GM21529 (cell line): ENCODE measurements around the gene VPS33A.
"Not testable (repeated sequence)": the region's sequence is repeated elsewhere in the genome, so short reads cannot be mapped to it uniquely, and the experiment has no call there.

Experiments
- ATAC-seq: cut with Tn5 transposase; IDR thresholded peaks from one replicate; pipeline ENCODE4 v1.9.1; 2021; ENCODE audit not compliant: unreplicated experiment

VPS33A gene

DNA sequence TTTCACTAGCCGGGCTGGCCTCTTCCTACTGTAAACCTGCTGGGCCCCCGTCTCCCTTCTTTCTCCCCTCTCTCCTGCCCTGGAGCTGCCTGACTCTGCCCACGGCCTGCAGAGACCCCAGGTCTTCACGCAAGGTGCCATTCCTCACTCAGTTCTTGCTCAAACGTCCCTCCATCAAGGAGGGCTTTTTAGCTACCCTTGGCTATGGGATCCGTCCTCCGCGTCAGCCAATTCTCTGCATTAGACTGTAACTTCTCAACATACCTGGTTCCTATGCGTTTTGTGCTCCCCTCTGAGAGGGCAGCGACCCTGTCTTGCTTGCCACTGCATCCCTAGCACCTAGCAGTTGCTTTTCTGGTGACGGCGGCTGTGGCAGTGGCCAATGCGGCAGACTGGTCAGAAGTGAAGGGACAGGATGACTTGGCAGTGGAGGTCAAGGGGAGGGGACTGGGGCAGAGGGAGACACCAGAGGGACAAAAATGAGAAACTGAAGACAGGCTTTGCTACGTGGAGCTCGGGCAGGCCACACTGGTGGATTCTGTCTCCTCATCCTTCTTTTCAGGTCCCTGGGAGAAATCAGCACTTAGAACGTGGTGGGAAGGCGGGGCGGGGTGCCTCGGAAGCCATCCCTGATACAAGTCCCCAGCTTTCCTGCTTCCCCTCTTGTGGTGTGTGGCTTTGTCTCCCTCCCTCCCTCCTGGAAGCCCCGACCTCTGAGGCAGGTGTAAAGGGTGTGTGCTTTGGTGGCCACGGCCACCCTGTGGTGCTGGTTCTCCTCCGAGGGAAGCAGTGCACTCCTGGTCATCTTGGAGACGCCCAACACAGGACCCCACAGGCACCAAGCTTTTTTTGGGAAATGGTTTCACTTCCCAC lies 61.0 kb downstream of the VPS33A start:
- ATAC-seq: no peak

DNA sequence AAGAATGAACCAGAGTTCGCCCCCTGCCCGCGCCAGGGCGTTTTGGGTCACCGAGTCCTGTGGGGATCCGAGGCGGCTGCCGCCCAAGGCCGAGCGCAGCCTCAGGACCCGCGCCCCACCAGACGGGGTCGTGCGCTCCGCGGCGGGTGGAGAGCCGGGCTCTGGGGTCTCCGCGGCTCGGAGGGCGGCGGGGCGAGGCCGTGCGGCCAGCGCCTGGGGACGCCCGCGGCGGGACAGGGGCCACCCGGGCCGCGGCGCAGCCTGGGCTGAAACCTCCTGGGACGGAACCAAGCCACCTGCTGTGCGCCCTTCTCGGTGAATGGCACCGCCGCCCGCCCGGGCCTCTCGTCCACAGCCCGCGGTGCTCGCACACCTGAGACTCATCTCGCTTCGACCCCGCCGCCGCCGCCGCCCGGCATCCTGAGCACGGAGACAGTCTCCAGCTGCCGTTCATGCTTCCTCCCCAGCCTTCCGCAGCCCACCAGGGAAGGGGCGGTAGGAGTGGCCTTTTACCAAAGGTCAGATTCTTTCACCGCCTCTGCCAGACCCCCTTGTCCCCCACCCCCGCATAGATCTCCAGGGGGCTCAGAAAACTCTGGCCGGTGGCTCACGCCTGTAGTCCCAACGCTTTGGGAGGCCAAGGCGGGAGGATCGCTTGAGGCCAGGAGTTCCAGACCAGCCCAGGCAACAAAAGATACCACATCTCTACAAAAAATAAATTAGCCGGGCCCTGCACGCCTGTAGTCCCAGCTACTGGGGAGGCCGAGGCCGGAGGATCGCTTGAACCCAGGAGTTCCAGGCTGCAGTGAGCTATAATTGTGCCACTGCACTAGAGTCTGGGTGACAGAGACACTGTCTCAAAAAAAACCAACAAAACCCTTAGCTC lies 61.9 kb downstream of the VPS33A start:
- no peak for ATAC-seq

DNA sequence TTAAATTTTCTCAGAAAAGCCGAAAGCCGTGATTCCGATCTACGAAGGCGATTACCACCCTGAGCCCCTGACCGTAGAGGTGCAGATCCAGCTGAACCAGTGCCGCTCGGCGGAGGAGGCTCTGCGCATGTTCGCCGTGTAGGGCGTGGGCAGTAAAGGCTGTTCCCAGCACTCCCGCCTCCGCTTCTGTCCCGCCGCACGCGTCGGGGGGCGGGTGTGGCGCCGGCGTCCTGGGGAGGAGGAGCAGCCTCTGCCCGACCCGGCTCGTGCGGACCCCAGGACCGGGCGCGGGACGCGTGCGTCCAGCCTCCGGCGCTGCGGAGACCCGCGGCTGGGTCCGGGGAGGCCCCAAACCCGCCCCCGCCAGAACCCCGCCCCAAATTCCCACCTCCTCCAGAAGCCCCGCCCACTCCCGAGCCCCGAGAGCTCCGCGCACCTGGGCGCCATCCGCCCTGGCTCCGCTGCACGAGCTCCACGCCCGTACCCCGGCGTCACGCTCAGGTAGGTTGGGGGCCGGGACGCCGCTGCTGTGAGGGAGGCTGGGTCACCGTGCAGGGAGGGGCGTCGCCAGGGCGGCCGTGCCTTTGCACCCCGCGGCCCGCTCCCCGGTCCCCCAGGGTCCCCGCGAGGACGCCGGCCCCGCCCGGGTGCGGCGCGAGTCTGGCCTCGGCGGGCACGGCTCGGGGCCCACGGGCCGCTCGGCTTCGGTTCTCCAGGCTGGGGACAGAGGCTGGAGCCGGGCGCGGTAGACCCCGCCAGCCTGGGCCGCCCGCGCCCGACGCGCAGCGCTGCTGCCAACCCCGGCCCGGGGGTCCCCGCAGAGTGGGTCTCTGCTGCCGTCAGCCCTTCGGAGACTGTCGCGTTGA lies 62.8 kb downstream of the VPS33A start, which contains the start of gene B3GNT4:
Gene B3GNT4 (plus strand): TSS at position 409 of the 866 bp plus-strand sequence. CDS start 910 bp downstream, outside the sequence.
- ATAC-seq: no peak

DNA sequence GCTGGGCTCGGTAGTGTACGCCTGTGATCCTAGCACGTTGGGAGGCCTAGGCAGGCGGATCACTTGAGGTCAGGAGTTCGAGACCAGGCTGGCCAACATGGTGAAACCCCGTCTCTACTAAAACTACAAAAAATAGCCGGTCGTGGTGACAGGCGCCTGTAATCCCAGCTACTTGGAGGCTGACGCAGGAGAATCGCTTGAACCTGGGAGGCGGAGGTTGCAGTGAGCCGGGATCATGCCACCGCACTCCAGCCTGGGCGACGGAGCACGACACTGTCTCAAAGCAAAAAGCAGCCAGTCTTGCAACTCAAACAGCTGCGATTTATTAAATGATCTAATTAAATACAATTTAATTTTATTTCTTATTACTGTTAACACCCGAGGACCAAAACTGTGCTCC lies 63.5 kb downstream of the VPS33A start:
- ATAC-seq: not testable (repeated sequence)

DNA sequence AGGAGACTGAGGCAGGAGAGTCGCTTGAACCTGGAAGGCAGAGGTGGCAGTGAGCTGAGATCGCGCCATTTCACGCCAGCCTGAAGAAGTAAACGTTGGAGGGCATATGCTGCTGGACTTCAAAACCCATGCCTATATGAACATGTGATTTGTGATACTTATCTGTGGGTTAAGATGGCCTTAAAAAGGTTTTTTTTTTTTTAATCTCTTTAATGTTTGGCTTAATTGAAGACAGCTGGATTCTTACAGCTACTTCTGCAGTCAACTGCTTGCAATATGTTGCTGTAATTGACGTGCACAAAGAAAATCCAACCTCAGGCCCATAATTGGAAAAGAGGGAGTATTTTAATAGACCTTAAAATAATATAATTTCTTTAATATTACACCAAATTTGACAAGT lies 64.3 kb downstream of the VPS33A start:
- ATAC-seq: no peak

DNA sequence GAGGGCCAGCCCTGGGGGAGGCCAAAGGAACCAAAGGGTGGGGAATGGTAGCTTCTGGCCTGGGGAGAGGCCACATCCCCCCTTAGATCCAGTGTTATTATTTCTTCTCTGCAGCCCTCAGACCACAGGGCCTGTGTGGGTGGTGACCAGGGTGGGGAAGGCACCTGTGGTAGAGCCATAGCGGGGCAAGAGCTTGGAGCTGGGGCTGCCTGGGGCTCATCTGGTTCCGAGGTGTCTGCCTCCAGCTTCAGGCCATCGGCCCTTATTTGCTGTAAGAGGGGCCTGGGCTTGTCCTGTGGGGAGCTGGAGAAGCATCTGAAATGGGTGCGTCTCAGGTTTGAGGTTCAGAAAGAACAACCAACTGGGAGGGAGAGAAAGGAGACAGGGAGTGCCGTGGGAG lies 64.9 kb downstream of the VPS33A start:
- no peak for ATAC-seq

DNA sequence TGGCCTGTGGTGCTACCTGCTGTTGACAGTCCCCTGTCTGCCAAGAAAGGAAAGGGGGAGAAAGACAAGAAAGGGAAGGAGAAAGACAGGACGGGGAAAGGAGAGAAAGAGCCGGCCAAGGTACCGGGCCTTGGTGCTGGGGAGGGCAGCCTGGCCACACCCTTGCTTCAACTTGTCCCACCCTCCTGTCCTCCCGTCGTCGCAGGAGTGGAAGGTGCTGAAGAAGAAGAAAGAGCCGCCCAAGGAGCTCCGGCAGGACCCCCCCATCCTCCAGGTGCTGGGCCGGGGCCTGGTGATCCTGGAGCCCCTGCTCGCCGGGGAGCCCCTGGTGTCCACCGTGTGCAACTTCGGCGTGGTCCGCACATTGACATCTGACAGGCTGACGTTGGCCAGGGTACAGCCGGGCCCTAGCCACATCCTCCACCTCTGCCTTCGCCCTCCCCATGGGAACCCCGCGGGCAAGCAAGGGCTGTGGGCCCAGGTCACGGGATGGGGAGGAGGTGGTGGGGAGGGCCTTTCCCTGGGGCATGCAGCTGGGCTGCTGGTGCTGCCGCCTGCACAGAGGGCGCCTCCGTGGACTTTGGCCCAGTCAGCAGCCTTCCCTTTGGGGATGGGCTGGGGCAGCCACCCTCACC lies 65.6 kb downstream of the VPS33A start:
- no peak for ATAC-seq

DNA sequence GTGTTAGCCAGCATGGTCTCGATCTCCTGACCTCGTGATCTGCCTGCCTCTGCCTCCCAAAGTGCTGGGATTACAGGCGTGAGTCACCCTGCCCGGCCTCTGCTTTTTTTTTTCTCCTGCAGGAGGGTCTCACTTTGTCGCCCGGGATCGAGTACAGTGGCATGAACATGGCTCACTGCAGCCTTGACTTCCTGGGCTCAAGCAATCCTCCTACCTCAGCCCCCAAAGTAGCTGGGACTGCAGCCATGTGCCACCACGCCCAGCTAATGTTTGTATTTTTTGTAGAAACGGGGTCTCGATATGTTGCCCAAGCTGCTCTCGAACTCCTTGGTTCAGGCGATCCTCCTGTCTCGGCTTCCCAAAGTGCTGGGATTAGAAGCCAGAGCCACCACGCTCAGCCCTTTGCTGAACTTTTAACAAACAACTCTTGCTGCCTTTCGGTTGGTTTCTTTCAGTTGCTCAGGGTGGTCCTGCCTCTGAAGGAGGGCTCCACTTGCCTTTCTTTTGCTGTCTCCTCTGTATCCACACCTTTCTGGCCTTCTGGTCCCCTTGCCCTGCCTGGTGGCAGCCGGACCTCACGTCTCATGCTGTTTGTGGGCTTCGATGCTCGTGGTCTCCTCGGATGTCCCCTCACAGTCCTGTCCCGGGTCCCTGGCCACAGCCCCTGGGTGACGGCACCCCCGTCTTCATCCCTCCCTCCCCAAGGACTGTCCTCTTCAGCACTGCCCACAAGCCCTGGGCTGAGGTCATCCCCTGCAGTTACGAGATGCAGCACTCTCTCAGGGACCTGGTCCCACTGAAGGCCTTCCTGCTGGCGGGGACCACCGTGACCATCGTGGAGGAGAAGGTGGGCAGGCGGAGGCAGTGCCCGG lies 66.6 kb downstream of the VPS33A start:
- no peak for ATAC-seq

DNA sequence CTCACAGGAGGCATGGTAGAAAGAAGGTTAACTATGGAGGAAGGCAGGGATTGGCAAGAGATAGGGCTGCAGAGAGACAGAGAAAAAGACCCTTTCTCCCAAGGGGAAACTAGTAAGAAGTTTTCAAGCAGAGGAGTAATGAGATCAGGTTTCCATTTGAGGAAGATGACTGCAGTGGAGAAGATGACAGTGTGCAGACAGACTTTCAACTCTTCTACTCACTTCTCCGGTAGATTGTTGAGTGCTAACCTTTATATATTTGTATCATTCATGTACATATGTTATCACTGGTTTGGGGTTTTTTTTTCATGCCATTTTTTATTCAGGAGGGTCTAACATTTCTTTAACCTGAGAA lies 68.7 kb downstream of the VPS33A start:
- no peak for ATAC-seq

DNA sequence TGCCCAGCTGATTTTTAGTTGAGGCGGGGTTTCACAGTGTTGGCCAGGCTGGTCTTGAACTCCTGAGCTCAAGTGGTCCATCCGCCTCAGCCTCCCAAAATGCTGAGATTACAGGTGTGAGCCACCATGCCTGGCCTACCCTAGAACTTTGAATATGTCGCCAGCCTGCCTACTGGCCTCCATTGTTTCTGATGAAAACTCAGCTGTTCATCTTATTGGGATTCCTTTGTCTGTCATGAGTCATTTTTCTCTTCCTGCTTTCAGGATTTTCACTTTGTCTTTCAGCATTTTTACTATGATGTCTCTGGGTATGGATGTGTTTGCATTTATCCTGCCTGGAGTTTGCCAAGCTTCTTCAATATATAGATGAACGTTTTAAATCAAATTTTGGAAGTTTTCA lies 70.9 kb downstream of the VPS33A start:
- no peak for ATAC-seq

DNA sequence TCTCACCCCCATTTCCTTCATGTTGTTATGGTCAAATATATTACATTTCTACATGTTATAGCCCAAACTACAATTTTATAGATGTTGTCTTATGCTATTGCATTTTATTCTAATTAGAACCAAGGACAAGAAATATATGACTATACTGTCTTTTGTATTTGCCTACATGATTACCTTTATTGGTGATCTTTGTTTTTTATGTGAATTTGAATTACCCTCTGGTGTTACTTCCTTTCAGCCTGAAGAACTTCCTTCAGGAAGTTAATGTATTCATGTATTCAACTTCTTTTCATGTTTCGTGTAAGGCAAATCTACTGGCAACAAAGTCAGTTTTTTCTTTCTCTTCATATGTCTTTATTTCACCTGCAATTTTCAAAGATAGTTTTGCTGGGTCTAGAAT lies 71.5 kb downstream of the VPS33A start:
- ATAC-seq: no peak

DNA sequence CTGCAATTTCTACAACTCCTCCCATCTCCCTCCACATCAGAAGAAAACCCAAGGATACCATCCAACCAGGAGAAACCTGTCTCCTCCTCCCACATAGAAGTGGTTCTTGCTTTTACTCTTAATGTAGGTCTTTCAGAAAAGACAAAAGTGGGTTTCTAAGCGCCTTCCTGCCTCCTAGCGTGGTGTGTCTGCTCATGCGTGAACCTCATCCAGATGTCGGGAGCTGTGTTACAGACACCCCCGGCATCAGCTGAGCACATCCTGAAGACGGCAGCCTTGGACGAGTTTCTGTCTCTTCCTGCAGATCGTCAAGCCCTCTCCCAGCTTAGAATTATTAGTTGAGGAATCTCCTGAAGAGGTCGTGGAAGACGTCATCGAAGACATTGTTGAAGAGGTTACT lies 73.9 kb downstream of the VPS33A start:
- ATAC-seq: no peak

DNA sequence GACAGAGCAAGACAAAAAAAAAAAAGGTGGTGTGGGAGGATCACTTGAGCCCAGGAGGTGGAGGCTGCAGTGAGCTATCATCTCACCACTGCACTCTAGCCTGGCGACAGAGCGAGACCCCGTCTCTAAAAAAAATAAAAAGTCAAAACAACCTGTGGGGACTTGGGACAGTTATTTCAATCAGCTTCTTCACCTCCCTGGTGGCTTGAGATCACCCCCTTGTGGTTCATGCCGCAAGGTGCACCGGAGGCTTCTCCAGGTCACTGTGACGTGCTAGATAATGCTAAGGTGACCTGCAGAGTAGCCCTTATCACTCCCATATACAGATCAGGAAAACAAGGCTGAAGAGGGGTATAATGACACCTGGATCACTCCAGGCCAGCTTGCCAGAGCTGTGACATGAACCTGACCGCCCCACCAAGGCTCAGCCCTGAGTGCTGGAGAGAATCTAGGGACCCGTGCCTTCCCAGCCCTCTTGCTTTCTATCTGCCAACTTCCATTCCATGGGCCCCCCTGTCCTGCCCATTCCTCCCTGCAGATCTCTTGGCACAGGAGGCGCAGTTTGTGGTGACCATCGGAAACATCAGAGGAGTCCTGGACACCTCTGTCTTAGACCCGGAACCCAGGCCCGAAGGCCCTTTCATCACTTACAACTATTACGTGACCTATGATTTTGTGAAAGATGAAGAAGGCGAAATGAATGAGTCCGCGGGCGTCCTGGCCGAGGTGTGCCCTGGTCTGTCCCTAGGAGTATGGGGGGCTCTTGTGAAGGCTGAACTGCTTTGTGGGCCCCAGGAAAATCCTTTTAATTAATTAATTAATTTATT lies 75.2 kb downstream of the VPS33A start:
- no peak for ATAC-seq

DNA sequence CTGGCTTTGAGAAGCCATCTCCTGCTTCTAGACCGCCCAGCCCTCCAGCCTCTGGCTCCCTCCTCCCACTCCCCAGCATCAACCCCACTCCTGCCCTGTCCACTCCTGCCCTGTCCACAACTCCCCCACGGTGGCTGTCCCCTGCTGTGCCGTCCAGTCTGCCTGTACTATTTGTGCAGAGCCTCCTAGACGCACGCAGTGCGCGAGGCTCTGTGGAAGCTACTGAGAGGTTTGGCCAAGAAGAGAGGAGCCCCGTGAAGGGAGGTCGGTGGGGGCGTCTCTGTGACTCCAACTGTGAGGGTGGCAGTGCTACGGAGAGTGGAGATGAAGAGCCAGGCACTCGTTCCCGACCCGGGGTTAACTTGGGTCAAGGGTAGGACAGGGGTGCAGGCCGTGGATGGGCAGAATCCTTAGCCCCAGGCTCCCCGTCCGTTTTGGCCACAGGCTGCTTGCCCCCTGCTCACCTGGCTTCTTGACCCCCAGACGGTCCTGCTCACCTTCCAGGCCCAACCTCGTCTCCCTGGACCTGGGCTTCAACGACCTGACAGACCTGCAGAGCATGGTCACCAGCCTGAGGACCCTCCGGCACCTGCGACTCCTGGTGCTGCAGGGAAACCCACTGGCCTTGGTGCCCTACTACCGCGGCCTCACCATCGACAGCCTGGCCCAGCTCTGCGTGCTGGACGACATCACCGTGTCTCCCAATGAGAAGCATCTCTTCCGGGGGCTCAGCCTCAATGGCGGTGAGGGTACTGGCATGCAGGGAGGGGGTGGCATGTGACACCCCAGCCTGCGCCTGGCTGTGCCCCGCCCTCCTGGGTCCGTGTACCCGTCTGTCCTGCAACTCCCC lies 76.4 kb downstream of the VPS33A start:
- no peak for ATAC-seq

DNA sequence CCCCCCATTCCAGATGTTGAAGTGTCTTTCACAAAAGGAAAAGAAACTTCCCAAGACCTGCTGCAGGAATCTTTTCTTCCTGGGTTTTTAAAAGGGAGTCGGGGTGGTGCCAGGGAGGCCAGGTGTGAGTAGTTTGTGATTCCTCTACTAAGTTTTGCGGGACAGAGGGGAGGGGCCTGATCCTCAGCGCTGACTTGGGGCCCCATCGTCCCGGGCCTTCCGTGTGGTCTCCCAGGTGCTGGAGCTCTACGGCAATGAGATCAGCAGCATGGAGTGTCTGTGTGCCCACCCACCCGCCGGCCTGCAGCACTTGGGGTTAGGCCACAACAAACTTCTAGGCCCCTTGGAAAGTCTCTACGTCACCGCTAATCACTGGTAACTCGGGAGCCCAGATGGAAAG lies 78.8 kb downstream of the VPS33A start:
- no peak for ATAC-seq

DNA sequence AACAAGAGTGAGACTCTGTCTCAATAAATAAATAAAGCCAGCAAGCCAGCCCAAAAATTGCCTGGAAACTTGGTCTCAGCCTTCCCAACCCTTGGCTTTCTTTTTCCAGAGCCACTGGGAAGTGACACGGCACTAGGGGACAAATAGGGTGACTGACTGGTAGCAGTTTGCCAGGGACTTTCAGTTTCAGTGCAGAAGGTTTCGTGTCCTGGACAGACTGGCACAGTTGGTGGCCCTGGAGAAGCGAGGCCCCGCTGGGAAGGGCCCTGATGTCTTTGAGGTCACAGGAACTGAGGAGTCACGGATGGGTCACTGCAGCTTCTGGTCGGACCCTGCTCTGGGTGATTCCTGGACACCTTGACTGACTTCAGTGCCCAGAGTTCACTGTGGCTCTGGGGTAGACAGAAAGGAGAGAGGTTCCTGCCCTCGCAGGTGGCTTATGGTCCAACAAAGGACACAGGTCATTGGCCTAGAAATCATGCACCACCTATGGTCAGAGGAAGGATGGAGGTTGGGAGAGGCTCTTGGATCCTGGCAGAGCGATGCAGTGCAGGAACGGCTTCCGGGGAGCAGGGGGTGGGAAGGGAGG lies 80.7 kb downstream of the VPS33A start:
- ATAC-seq: no peak

DNA sequence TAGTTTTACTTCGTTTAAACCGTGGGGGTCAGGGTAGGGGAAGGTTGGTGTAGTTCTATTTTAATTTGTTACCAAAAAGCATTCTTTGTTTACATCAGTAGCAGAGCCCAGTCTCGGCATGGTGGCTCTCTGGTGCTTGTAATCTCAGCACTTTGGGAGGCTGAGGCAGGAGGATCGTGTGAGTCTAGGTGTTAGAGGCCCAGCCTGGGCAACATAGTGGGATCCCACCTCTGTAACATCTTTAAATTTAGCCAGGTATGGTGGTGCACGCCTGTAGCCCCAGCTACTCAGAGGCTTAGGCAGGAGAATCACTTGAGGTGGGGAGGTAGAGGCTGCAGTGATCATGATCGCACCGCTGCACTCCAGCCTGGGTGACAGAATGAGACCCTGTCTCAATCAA lies 81.2 kb downstream of the VPS33A start:
- ATAC-seq: no peak

DNA sequence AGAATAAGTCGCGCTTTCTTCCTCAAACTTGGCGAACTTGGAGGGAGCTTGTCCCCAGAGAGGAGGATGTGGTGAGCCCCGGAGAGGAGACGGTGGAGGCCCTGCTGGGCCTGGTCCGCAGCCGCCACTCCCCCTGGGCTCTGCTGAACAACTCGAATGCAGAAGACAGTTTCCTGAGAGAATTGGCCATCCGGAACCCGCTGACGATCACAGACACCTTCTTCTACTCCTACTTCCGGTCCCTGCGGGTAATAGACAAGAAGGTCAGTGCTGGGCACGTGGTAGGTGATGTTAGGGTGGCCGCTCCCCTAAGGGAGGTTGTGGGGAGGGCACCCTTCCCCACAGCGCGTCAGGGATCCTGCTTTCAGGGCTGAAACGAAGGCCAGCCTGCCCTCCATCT lies 81.8 kb downstream of the VPS33A start:
- no peak for ATAC-seq
